GM23338 (cell line): Measurements from ENCODE around the gene SFTPB.
"Not testable (repeated sequence)": the region's sequence is repeated elsewhere in the genome, so short reads cannot be mapped to it uniquely, and the experiment has no call there.

Experiments used
- CREB1 ChIP-seq: fragments of 250-450 bp; sonication (Bioruptor Pico); IDR thresholded peaks from 2 replicates; pipeline ENCODE4 v1.5.0; 2020; ENCODE audit warnings: low read depth, mild to moderate bottlenecking, moderate library complexity
- CTCF ChIP-seq, 2 experiments: fragments of 200-600 bp in 1 of 2; sonication (generic) in 1 of 2; conservative IDR thresholded peaks; 2 replicates each; pipeline versions ENCODE4 v1.5.1 to v1.6.1; 2016 to 2017; ENCODE audit warnings: antibody characterized with exemption in 2 of 2, low read depth in 2 of 2, mild to moderate bottlenecking in 2 of 2, moderate library complexity in 1 of 2
- EZH2 ChIP-seq: fragments of 200-600 bp; sonication (generic); IDR thresholded peaks from one replicate; pipeline ENCODE4 v1.8.0; 2017; ENCODE audit warnings: antibody characterized with exemption, mild to moderate bottlenecking, low read depth; ENCODE audit not compliant: unreplicated experiment
- EZH2phosphoT487 ChIP-seq: fragments of 200-600 bp; sonication (generic); IDR thresholded peaks from one replicate; pipeline ENCODE4 v1.8.1; 2018; ENCODE audit warnings: antibody characterized with exemption; ENCODE audit not compliant: unreplicated experiment
- JUNB ChIP-seq: IDR thresholded peaks from one replicate; pipeline ENCODE4 v1.6.1; 2016; ENCODE audit warnings: antibody characterized with exemption; ENCODE audit not compliant: unreplicated experiment
- POLR2AphosphoS5 ChIP-seq: IDR thresholded peaks from 2 replicates; pipeline ENCODE4 v1.6.1; 2016; ENCODE audit warnings: antibody characterized with exemption, low read depth
- TF ChIP-seq, protein P1 (sequence below): IDR thresholded peaks from one replicate; pipeline ENCODE4 v1.6.1; 2018; ENCODE audit warnings: antibody characterized with exemption; ENCODE audit not compliant: unreplicated experiment

DNA sequence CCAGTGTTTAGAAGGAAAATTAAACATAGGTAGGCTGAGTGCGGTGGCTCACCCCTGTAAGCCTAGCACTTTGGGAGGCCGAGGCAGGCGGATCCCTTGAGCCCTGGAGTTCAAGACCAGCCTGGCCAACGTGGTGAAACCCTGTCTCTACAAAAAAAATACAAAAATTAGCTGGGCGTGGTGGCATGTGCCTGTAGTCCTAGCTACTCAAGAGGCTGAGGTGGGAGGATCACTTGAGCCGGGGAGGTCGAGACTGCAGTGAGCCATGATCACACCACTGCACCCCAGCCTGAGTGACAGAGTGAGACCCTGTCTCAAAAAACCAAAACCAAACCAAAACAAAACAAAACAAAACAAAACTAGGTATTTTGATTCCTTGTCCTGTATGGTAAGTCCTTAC is 46.4 kb upstream of the SFTPB start:
- not testable (repeated sequence) for TF ChIP-seq CTCF (conservative IDR thresholded peaks at IDR 0.05; ENCODE audit: low read depth in 2 of 2); EZH2; POLR2AphosphoS5; CREB1 (CRISPR knock-in tag); JUNB; EZH2phosphoT487
- TF ChIP-seq, protein P1, sequence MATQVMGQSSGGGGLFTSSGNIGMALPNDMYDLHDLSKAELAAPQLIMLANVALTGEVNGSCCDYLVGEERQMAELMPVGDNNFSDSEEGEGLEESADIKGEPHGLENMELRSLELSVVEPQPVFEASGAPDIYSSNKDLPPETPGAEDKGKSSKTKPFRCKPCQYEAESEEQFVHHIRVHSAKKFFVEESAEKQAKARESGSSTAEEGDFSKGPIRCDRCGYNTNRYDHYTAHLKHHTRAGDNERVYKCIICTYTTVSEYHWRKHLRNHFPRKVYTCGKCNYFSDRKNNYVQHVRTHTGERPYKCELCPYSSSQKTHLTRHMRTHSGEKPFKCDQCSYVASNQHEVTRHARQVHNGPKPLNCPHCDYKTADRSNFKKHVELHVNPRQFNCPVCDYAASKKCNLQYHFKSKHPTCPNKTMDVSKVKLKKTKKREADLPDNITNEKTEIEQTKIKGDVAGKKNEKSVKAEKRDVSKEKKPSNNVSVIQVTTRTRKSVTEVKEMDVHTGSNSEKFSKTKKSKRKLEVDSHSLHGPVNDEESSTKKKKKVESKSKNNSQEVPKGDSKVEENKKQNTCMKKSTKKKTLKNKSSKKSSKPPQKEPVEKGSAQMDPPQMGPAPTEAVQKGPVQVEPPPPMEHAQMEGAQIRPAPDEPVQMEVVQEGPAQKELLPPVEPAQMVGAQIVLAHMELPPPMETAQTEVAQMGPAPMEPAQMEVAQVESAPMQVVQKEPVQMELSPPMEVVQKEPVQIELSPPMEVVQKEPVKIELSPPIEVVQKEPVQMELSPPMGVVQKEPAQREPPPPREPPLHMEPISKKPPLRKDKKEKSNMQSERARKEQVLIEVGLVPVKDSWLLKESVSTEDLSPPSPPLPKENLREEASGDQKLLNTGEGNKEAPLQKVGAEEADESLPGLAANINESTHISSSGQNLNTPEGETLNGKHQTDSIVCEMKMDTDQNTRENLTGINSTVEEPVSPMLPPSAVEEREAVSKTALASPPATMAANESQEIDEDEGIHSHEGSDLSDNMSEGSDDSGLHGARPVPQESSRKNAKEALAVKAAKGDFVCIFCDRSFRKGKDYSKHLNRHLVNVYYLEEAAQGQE: not testable (repeated sequence)
